LNCaP clone FGC (cell line): ENCODE data around the gene SLC4A8.

Source experiments
- DNase-seq: peaks from one replicate; pipeline ENCODE4 v3.0.0-alpha.2; 2011; ENCODE audit warnings: low read depth
- H3K4me3 ChIP-seq: 2 replicates; pipeline ENCODE4 v1.5.1; 2011; ENCODE audit warnings: mild to moderate bottlenecking, low read depth, low read length, control low read depth
- CTCF ChIP-seq: IDR thresholded peaks from 2 replicates; pipeline ENCODE4 v1.5.1; 2012; ENCODE audit warnings: mild to moderate bottlenecking; ENCODE audit not compliant: control insufficient read depth, insufficient read depth; ENCODE audit errors: extremely low read depth

SLC4A8 gene

GRCh38 chr12:51382173-51382572 lies 42.5 kb upstream of the SLC4A8 start:
- no peak for TF ChIP-seq CTCF
- DNase-seq = no peak

GRCh38 chr12:51383269-51383905 lies 41.2 kb upstream of the SLC4A8 start:
- DNase-seq = no peak
- H3K4me3 ChIP-seq = no peak overlapping the region
- TF ChIP-seq CTCF = no peak

More at GRCh38 chr12:51382173-51382572, 42.5 kb upstream of the SLC4A8 start:
- no peak overlapping the region for H3K4me3 ChIP-seq

GRCh38 chr12:51386351-51386750 lies 38.3 kb upstream of the SLC4A8 start:
- no peak for DNase-seq
- no peak for TF ChIP-seq CTCF
- H3K4me3 ChIP-seq = no peak overlapping the region

GRCh38 chr12:51388069-51388799 lies 36.4 kb upstream of the SLC4A8 start:
- no peak overlapping the region for H3K4me3 ChIP-seq
- no peak for DNase-seq
- TF ChIP-seq CTCF = no peak

GRCh38 chr12:51388846-51389245 lies 35.8 kb upstream of the SLC4A8 start:
- TF ChIP-seq CTCF = no peak
- no peak overlapping the region for H3K4me3 ChIP-seq
- DNase-seq = no peak

- H3K4me3 ChIP-seq = no peak overlapping the region
- TF ChIP-seq CTCF = no peak
- DNase-seq = no peak
Observed at GRCh38 chr12:51389302-51389999, 35.2 kb upstream of the SLC4A8 start.
